H9 (cell line): ENCODE measurements around the gene EFL1. TPM values are rescaled to one million over a fixed set of nuclear protein-coding genes. Genes with fewer than 3 reads are reported as not detected.

Experiments
- DNase-seq: peaks from one replicate; pipeline ENCODE4 v3.0.0-alpha.2; 2017
- H2AFZ ChIP-seq: one replicate; pipeline ENCODE4 v1.6.1; 2013; ENCODE audit warnings: mild to moderate bottlenecking, low read length, control low read depth, moderate library complexity
- H2AK5ac ChIP-seq: 2 replicates; pipeline ENCODE4 v1.6.1; 2013; ENCODE audit warnings: low read length, control low read depth, mixed read lengths; ENCODE audit not compliant: insufficient read length
- H2BK120ac ChIP-seq: one replicate; pipeline ENCODE4 v1.6.1; 2013; ENCODE audit warnings: low read depth, mild to moderate bottlenecking, low read length, control low read depth, inconsistent platforms; ENCODE audit not compliant: poor library complexity, severe bottlenecking
- H2BK12ac ChIP-seq: 2 replicates; pipeline ENCODE4 v1.6.1; 2013; ENCODE audit warnings: low read length, control low read depth, mixed read lengths, low read depth; ENCODE audit not compliant: insufficient read length
- H2BK15ac ChIP-seq: 2 replicates; pipeline ENCODE4 v1.6.1; 2013; ENCODE audit warnings: low read depth, low read length, control low read depth
- H2BK20ac ChIP-seq: one replicate; pipeline ENCODE4 v1.6.1; 2013; ENCODE audit warnings: low read depth, mild to moderate bottlenecking, low read length, control low read depth, inconsistent platforms; ENCODE audit not compliant: poor library complexity, severe bottlenecking
- H2BK5ac ChIP-seq: 2 replicates; pipeline ENCODE4 v1.6.1; 2013; ENCODE audit warnings: low read length, control low read depth, mixed read lengths; ENCODE audit not compliant: insufficient read length
- H3K14ac ChIP-seq: 2 replicates; pipeline ENCODE4 v1.6.1; 2013; ENCODE audit warnings: low read length, control low read depth; ENCODE audit not compliant: insufficient read depth
- H3K18ac ChIP-seq: 2 replicates; pipeline ENCODE4 v1.6.1; 2013; ENCODE audit warnings: low read depth, mild to moderate bottlenecking, mixed read lengths, low read length, control low read depth; ENCODE audit not compliant: insufficient read length
- H3K23ac ChIP-seq: 2 replicates; pipeline ENCODE4 v1.6.1; 2013; ENCODE audit warnings: low read length, control low read depth, mixed read lengths, low read depth; ENCODE audit not compliant: insufficient read length
- H3K23me2 ChIP-seq: 2 replicates; pipeline ENCODE4 v1.6.1; 2013; ENCODE audit warnings: low read depth, mild to moderate bottlenecking, mixed read lengths, low read length, control low read depth; ENCODE audit not compliant: insufficient read length, poor library complexity, severe bottlenecking
- H3K27ac ChIP-seq: 2 replicates; pipeline ENCODE4 v1.5.1; 2013; ENCODE audit warnings: low read length, control low read depth, mixed read lengths, low read depth; ENCODE audit not compliant: insufficient read length
- H3K27me3 ChIP-seq: 2 replicates; pipeline ENCODE4 v1.6.1; 2013; ENCODE audit warnings: low read length, control low read depth, inconsistent platforms; ENCODE audit not compliant: insufficient read depth
- H3K4ac ChIP-seq: 2 replicates; pipeline ENCODE4 v1.6.1; 2013; ENCODE audit warnings: low read depth, mild to moderate bottlenecking, control low read depth, inconsistent platforms, low read length, moderate library complexity
- H3K4me1 ChIP-seq: 2 replicates; pipeline ENCODE4 v1.6.1; 2013; ENCODE audit warnings: low read length, control low read depth, inconsistent platforms; ENCODE audit not compliant: insufficient read depth
- H3K4me2 ChIP-seq: 2 replicates; pipeline ENCODE4 v1.6.1; 2013; ENCODE audit warnings: low read length, control low read depth, mixed read lengths; ENCODE audit not compliant: insufficient read length, insufficient read depth
- H3K56ac ChIP-seq: 2 replicates; pipeline ENCODE4 v1.6.1; 2013; ENCODE audit warnings: low read depth, mild to moderate bottlenecking, mixed read lengths, low read length, control low read depth; ENCODE audit not compliant: insufficient read length
- H3K79me1 ChIP-seq: 2 replicates; pipeline ENCODE4 v1.6.1; 2013; ENCODE audit warnings: low read depth, mild to moderate bottlenecking, moderate library complexity, low read length, control low read depth, inconsistent platforms; ENCODE audit not compliant: insufficient read depth, poor library complexity, severe bottlenecking
- H3K79me2 ChIP-seq: 2 replicates; pipeline ENCODE4 v1.6.1; 2013; ENCODE audit warnings: low read length, control low read depth, inconsistent platforms; ENCODE audit not compliant: insufficient read depth
- H3K9ac ChIP-seq: 2 replicates; pipeline ENCODE4 v1.6.1; 2013; ENCODE audit warnings: low read length, control low read depth, mixed read lengths; ENCODE audit not compliant: insufficient read length; ENCODE audit errors: extremely low read depth
- H3K9me3 ChIP-seq: one replicate; pipeline ENCODE4 v1.6.1; 2013; ENCODE audit warnings: low read depth, low read length, inconsistent platforms; ENCODE audit not compliant: control insufficient read depth
- H3T11ph ChIP-seq: one replicate; pipeline ENCODE4 v1.6.1; 2013; ENCODE audit warnings: mild to moderate bottlenecking, low read length, control low read depth, inconsistent platforms
- H4K20me1 ChIP-seq: one replicate; pipeline ENCODE4 v1.6.1; 2013; ENCODE audit not compliant: control insufficient read depth, insufficient read length, insufficient read depth
- H4K5ac ChIP-seq: 2 replicates; pipeline ENCODE4 v1.6.1; 2013; ENCODE audit warnings: low read depth, mild to moderate bottlenecking, mixed read lengths, low read length, control low read depth; ENCODE audit not compliant: insufficient read length
- H4K8ac ChIP-seq: replicated peaks from 2 replicates; pipeline ENCODE4 v1.6.1; 2013; ENCODE audit warnings: low read length, control low read depth, mixed read lengths, low read depth; ENCODE audit not compliant: insufficient read length
- H4K91ac ChIP-seq: 2 replicates; pipeline ENCODE4 v1.6.1; 2013; ENCODE audit warnings: low read depth, mild to moderate bottlenecking, moderate library complexity, mixed read lengths, low read length, control low read depth; ENCODE audit not compliant: insufficient read length
- H3K27ac Mint-ChIP-seq, 3 experiments: 2 replicates in 2 of 3; 3 replicates in 1 of 3; pipeline ENCODE4 v1.8.0; 2020 to 2021; ENCODE audit warnings: mixed read lengths in 3 of 3, mild to moderate bottlenecking in 1 of 3, moderate library complexity in 1 of 3
- H3K27me3 Mint-ChIP-seq: 2 replicates; pipeline ENCODE4 v1.8.0; 2021; ENCODE audit warnings: low read depth, mild to moderate bottlenecking, moderate library complexity, mixed read lengths
- H3K36me3 Mint-ChIP-seq, 3 experiments: 2 replicates in 2 of 3; 3 replicates in 1 of 3; pipeline ENCODE4 v1.8.0; 2020 to 2021; ENCODE audit warnings: low read depth in 3 of 3, mixed read lengths in 3 of 3; ENCODE audit not compliant: insufficient read depth in 1 of 3
- H3K4me1 Mint-ChIP-seq, 2 experiments: 2 replicates each; pipeline ENCODE4 v1.8.0; 2020; ENCODE audit warnings: mixed read lengths in 2 of 2
- H3K4me3 Mint-ChIP-seq, 2 experiments: 2 replicates in 1 of 2; 3 replicates in 1 of 2; pipeline ENCODE4 v1.8.0; 2020 to 2021; ENCODE audit warnings: mild to moderate bottlenecking in 2 of 2, mixed read lengths in 2 of 2, moderate library complexity in 1 of 2
- H3K9me3 Mint-ChIP-seq, 2 experiments: 2 replicates in 1 of 2; 3 replicates in 1 of 2; pipeline ENCODE4 v1.8.0; 2020; ENCODE audit warnings: mild to moderate bottlenecking in 2 of 2, mixed read lengths in 2 of 2, moderate library complexity in 1 of 2
- WGBS: extraction: QIAGEN DNeasy Blood & Tissue Kit; methylation state at CpG from one replicate; pipeline ENCODE4 v1.1.7; 2013; ENCODE audit warnings: missing lambda C conversion rate, low lambda C conversion rate, mixed read lengths; ENCODE audit not compliant: insufficient read length; ENCODE audit errors: extremely low coverage; 5-methylcytosine and 5-hydroxymethylcytosine counted together
- total RNA-seq: library from RNA; stranded (reverse); gene quantifications from 2 replicates; pipeline ENCODE4 v1.2.1, GENCODE V29; 2021
- TF ChIP-seq, protein P1 (sequence below): fragments of 200-600 bp; sonication (generic); conservative IDR thresholded peaks from 3 replicates; pipeline ENCODE4 v1.8.0; 2021; ENCODE audit warnings: antibody characterized with exemption, mild to moderate bottlenecking

Gene EFL1
- total RNA-seq, 1 experiment from 2014 or later: 29.4 TPM

GRCh38 chr15:82150645-82151044 is 111.9 kb downstream of the EFL1 start:
- Histone ChIP-seq H3K9me3 (no peaks in the 10 kb centered on the region), H3K79me1 (no peaks in the 10 kb centered on the region), H2AFZ (no peak overlapping the region), H3K9ac (no peak overlapping the region), H3K79me2 (no peaks in the 10 kb centered on the region), H3K27ac (no peak overlapping the region), H4K91ac (no peak overlapping the region), H3T11ph (no peak overlapping the region), H3K4me1 (no peaks in the 10 kb centered on the region), H3K4me2 (no peak overlapping the region), H2BK15ac (no peak overlapping the region), H2BK120ac (no peak overlapping the region), H3K4ac (no peak overlapping the region), H2BK20ac (no peak overlapping the region), H4K5ac (no peak overlapping the region), H2BK12ac (no peak overlapping the region), H4K20me1 (no peaks in the 10 kb centered on the region), H3K27me3 (no peaks in the 10 kb centered on the region), H4K8ac (no peak overlapping the region), H3K14ac (no peak overlapping the region), H2AK5ac (no peak overlapping the region), H3K23me2 (no peaks in the 10 kb centered on the region), H3K18ac (no peak overlapping the region), H3K23ac (no peak overlapping the region), H2BK5ac (no peak overlapping the region), H3K56ac (no peak overlapping the region)
- no peak for DNase-seq
- TF ChIP-seq, protein P1, sequence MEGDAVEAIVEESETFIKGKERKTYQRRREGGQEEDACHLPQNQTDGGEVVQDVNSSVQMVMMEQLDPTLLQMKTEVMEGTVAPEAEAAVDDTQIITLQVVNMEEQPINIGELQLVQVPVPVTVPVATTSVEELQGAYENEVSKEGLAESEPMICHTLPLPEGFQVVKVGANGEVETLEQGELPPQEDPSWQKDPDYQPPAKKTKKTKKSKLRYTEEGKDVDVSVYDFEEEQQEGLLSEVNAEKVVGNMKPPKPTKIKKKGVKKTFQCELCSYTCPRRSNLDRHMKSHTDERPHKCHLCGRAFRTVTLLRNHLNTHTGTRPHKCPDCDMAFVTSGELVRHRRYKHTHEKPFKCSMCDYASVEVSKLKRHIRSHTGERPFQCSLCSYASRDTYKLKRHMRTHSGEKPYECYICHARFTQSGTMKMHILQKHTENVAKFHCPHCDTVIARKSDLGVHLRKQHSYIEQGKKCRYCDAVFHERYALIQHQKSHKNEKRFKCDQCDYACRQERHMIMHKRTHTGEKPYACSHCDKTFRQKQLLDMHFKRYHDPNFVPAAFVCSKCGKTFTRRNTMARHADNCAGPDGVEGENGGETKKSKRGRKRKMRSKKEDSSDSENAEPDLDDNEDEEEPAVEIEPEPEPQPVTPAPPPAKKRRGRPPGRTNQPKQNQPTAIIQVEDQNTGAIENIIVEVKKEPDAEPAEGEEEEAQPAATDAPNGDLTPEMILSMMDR: no peak
- H3K27me3 Mint-ChIP-seq: no peaks in the 10 kb centered on the region
- no peaks in the 10 kb centered on the region for H3K9me3 Mint-ChIP-seq
- peaks cover 3 to 24% (median 13%) of the 10 kb centered on the region in 3 experiments; a peak in 6 of 7 replicates for H3K36me3 Mint-ChIP-seq
- no CpG with 5 or more reads among the region's 1 CpG for WGBS
- no peak overlapping the region for H3K27ac Mint-ChIP-seq
- H3K4me1 Mint-ChIP-seq: no peaks in the 10 kb centered on the region
- no peak overlapping the region for H3K4me3 Mint-ChIP-seq
